HCT116 (cell line): ENCODE measurements around the gene AHI1. TPM values are rescaled to one million over a fixed set of nuclear protein-coding genes. Genes with fewer than 3 reads are reported as not detected.

Source experiments
- ATAC-seq: fragments of 200-7000 bp; cut with Tn5 transposase; 2 replicates; pipeline ENCODE4 v1.9.1; 2020; ENCODE audit warnings: mild to moderate bottlenecking, moderate library complexity
- BruUV-seq: library from RNA; stranded (reverse); fragments of 400-500 nt; replicated peaks from 2 replicates; lab custom pipeline; 2021; lab: Mats Ljungman, UMichigan
- CTCF ChIA-PET: fragments of 300-600 bp; sonication (Branson Sonifier 250); formaldehyde crosslinking; loops from one replicate; lab custom pipeline; 2021; ENCODE audit warnings: antibody characterized with exemption; lab: Charles Lee
- POLR2A ChIA-PET: fragments of 300-600, 350-600 bp; sonication (Branson Sonifier 250); formaldehyde crosslinking; loops from one replicate; lab custom pipeline; 2021; ENCODE audit warnings: antibody characterized with exemption; lab: Charles Lee
- RAD21 ChIA-PET, 2 experiments: fragments of 300-600 bp; sonication (Branson Sonifier 250); formaldehyde crosslinking; loops; one replicate each; lab custom pipeline; 2023; ENCODE audit warnings: low total read pairs in 2 of 2; ENCODE audit not compliant: uncharacterized antibody in 2 of 2, unreplicated experiment in 2 of 2, low non-redundant PET in 1 of 2; lab: Charles Lee
- DNase-seq: peaks from one replicate; pipeline ENCODE4 v3.0.0-alpha.2; 2010; ENCODE audit warnings: low read depth, low spot score
- H2AFZ ChIP-seq: fragments of 200-600 bp; shearing (Covaris generic), sonication (generic); 2 replicates; pipeline ENCODE4 v1.6.1; 2017; ENCODE audit warnings: low read depth, mixed run types, mixed read lengths, antibody characterized with exemption, low read length; ENCODE audit not compliant: poor library complexity, severe bottlenecking
- H3K27ac ChIP-seq: 2 replicates; pipeline ENCODE4 v1.5.1; 2012; ENCODE audit warnings: low read depth, low read length
- H3K27me3 ChIP-seq: fragments of 200-600 bp; sonication (generic); 2 replicates; pipeline ENCODE4 v1.6.1; 2016; ENCODE audit warnings: mixed run types, low read length, mixed read lengths; ENCODE audit not compliant: insufficient read depth
- H3K36me3 ChIP-seq, 2 experiments: fragments of 200-500 bp in 1 of 2; fragments of 200-600 bp in 1 of 2; sonication (Bioruptor generic) in 1 of 2; sonication (generic) in 1 of 2; 2 replicates each; pipeline versions ENCODE4 v1.5.1 to v1.6.1; 2014 to 2016; ENCODE audit warnings: low read length in 2 of 2, inconsistent platforms in 1 of 2, mixed read lengths in 1 of 2, mixed run types in 1 of 2; ENCODE audit not compliant: insufficient read depth in 2 of 2, control insufficient read depth in 1 of 2
- H3K4me1 ChIP-seq, 2 experiments: fragments of 200-600 bp in 1 of 2; sonication (generic) in 1 of 2; 2 replicates each; pipeline versions ENCODE4 v1.5.1 to v1.6.1; 2012 to 2017; ENCODE audit warnings: low read length in 2 of 2, inconsistent platforms in 1 of 2, mild to moderate bottlenecking in 1 of 2, mixed read lengths in 1 of 2, mixed run types in 1 of 2, moderate library complexity in 1 of 2; ENCODE audit not compliant: insufficient read depth in 2 of 2, control insufficient read depth in 1 of 2
- H3K4me2 ChIP-seq: fragments of 200-600 bp; sonication (generic); 2 replicates; pipeline ENCODE4 v1.6.1; 2017; ENCODE audit warnings: mixed run types, low read length, mixed read lengths
- H3K4me3 ChIP-seq, 2 experiments: fragments of 200-600 bp in 1 of 2; sonication (generic) in 1 of 2; replicated peaks in 1 of 2; 2 replicates each; pipeline ENCODE4 v1.5.1; 2011 to 2016; ENCODE audit warnings: low read length in 2 of 2, control low read depth in 1 of 2, low read depth in 1 of 2, mild to moderate bottlenecking in 1 of 2, mixed read lengths in 1 of 2, mixed run types in 1 of 2
- H3K79me2 ChIP-seq: fragments of 200-600 bp; sonication (generic); 2 replicates; pipeline ENCODE4 v1.6.1; 2017; ENCODE audit warnings: mild to moderate bottlenecking, mixed run types, low read length, moderate library complexity, mixed read lengths; ENCODE audit not compliant: insufficient read depth
- H3K9ac ChIP-seq: fragments of 200-600 bp; sonication (generic); 2 replicates; pipeline ENCODE4 v1.6.1; 2016; ENCODE audit warnings: low read length, mixed read lengths
- H3K9me2 ChIP-seq: fragments of 200-600 bp; sonication (generic), shearing (Covaris generic); 2 replicates; pipeline ENCODE4 v1.6.1; 2017; ENCODE audit warnings: mixed run types, mild to moderate bottlenecking, moderate library complexity; ENCODE audit not compliant: insufficient read depth
- H3K9me3 ChIP-seq, 2 experiments: fragments of 200-500 bp in 1 of 2; fragments of 200-600 bp in 1 of 2; sonication (Bioruptor generic) in 1 of 2; sonication (generic) in 1 of 2; 2 replicates each; pipeline ENCODE4 v1.6.1; 2014 to 2017; ENCODE audit warnings: low read length in 2 of 2, mixed read lengths in 2 of 2, inconsistent platforms in 1 of 2, low read depth in 1 of 2, mild to moderate bottlenecking in 1 of 2, mixed run types in 1 of 2, moderate library complexity in 1 of 2; ENCODE audit not compliant: control insufficient read depth in 1 of 2, insufficient read depth in 1 of 2
- H4K20me1 ChIP-seq: fragments of 200-600 bp; sonication (generic), shearing (Covaris generic); 2 replicates; pipeline ENCODE4 v1.6.1; 2017; ENCODE audit warnings: mixed run types, mild to moderate bottlenecking, moderate library complexity; ENCODE audit not compliant: insufficient read depth
- ATF3 ChIP-seq: IDR thresholded peaks from 2 replicates; pipeline ENCODE4 v1.6.1; 2012
- CBX3 ChIP-seq: IDR thresholded peaks from 2 replicates; pipeline ENCODE4 v1.6.1; 2012; ENCODE audit warnings: low read depth
- CEBPB ChIP-seq: IDR thresholded peaks from 2 replicates; pipeline ENCODE4 v1.6.1; 2012; ENCODE audit warnings: low read depth
- CTCF ChIP-seq, 3 experiments: fragments of 200-600 bp in 1 of 3; sonication (generic) in 1 of 3; IDR thresholded peaks in 2 of 3; conservative IDR thresholded peaks in 1 of 3; 2 replicates each; pipeline ENCODE4 v1.5.1; 2012 to 2017; ENCODE audit warnings: low read depth in 2 of 3, low read length in 2 of 3, antibody characterized with exemption in 1 of 3, borderline replicate concordance in 1 of 3, control low read depth in 1 of 3, mild to moderate bottlenecking in 1 of 3, mixed read lengths in 1 of 3, mixed run types in 1 of 3, moderate library complexity in 1 of 3; ENCODE audit not compliant: insufficient read depth in 1 of 3
- EGR1 ChIP-seq: IDR thresholded peaks from 2 replicates; pipeline ENCODE4 v1.6.1; 2012; ENCODE audit warnings: low read depth
- ELF1 ChIP-seq: IDR thresholded peaks from 2 replicates; pipeline ENCODE4 v1.6.1; 2012; ENCODE audit warnings: low read depth, borderline replicate concordance
- EZH2phosphoT487 ChIP-seq: fragments of 200-600 bp; IDR thresholded peaks from 2 replicates; pipeline ENCODE4 v1.6.1; 2018; ENCODE audit warnings: antibody characterized with exemption, borderline replicate concordance
- FOSL1 ChIP-seq: IDR thresholded peaks from 2 replicates; pipeline ENCODE4 v1.6.1; 2012; ENCODE audit warnings: low read depth
- MAX ChIP-seq: IDR thresholded peaks from 2 replicates; pipeline ENCODE4 v1.6.1; 2012
- RAD21 ChIP-seq: IDR thresholded peaks from 2 replicates; pipeline ENCODE4 v1.6.1; 2012; ENCODE audit warnings: low read depth, mild to moderate bottlenecking
- SIN3A ChIP-seq: IDR thresholded peaks from 2 replicates; pipeline ENCODE4 v1.6.1; 2012; ENCODE audit warnings: low read depth
- SP1 ChIP-seq: IDR thresholded peaks from 2 replicates; pipeline ENCODE4 v1.6.1; 2012; ENCODE audit warnings: low read depth
- SRF ChIP-seq: IDR thresholded peaks from 2 replicates; pipeline ENCODE4 v1.6.1; 2012; ENCODE audit warnings: low read depth
- YY1 ChIP-seq: IDR thresholded peaks from 2 replicates; pipeline ENCODE4 v1.6.1; 2011; ENCODE audit warnings: low read length, low read depth, moderate library complexity, mild to moderate bottlenecking; ENCODE audit not compliant: insufficient replicate concordance; ENCODE audit errors: extremely low read depth
- ZNF274 ChIP-seq: fragments of 200-500 bp; sonication (Bioruptor generic); IDR thresholded peaks from 2 replicates; pipeline ENCODE4 v1.6.1; 2014; ENCODE audit warnings: mild to moderate bottlenecking, low read depth, low read length, inconsistent platforms
- intact Hi-C: fragments of 100-400 bp; cut with micrococcal nuclease; formaldehyde crosslinking; loops from 2 replicates; pipeline ENCODE4 v1.10.0; 2022
- total RNA-seq: library from RNA; stranded (reverse); gene quantifications from one replicate; pipeline ENCODE4 v1.2.1, GENCODE V29; 2021; ENCODE audit not compliant: unreplicated experiment

The AHI1 gene
- total RNA-seq, 1 experiment from 2014 or later = 29.6 TPM

- no peak overlapping the region for H3K9ac ChIP-seq
- H3K4me1 ChIP-seq = no peaks in the 10 kb centered on the region
- H3K4me2 ChIP-seq = no peak overlapping the region
- no peak for TF ChIP-seq EZH2phosphoT487
- TF ChIP-seq MAX = no peak
- no peak for TF ChIP-seq CBX3
- no peak for TF ChIP-seq YY1
- no peak for TF ChIP-seq SP1
- no peak for TF ChIP-seq ELF1
- TF ChIP-seq SIN3A = no peak
- no peak for TF ChIP-seq FOSL1
- H4K20me1 ChIP-seq = no peaks in the 10 kb centered on the region
- H3K27me3 ChIP-seq = no peaks in the 10 kb centered on the region
- no peaks in the 10 kb centered on the region; the same call in 1 of the 2 replicates for H3K79me2 ChIP-seq
- DNase-seq (no peak), ATAC-seq (no peak)
- no TSS peak for BruUV-seq
- ChIA-PET CTCF (no interaction called here), RAD21 (no interaction called here), POLR2A (no interaction called here)
- intact Hi-C loops = no loop called here
- H3K36me3 ChIP-seq = peaks cover 0 to 34% of the 10 kb centered on the region in 2 experiments; a peak in 2 of 4 replicates
- H3K9me2 ChIP-seq = no peaks in the 10 kb centered on the region
- H2AFZ ChIP-seq = no peak overlapping the region
- no peak overlapping the region for H3K4me3 ChIP-seq
- H3K9me3 ChIP-seq = peaks cover 7 to 12% of the 10 kb centered on the region in 2 experiments; a peak in 3 of 4 replicates
- no peak overlapping the region for H3K27ac ChIP-seq
Measured at GRCh38 chr6:135479601-135480000, 17.9 kb downstream of the AHI1 start.

- H3K4me1 ChIP-seq = no peaks in the 10 kb centered on the region
- H3K27ac ChIP-seq = no peak overlapping the region
- no peaks in the 10 kb centered on the region for H4K20me1 ChIP-seq
- H3K79me2 ChIP-seq = no peaks in the 10 kb centered on the region; the same call in 1 of the 2 replicates
- no peak overlapping the region for H3K4me3 ChIP-seq
- no TSS peak for BruUV-seq
- no peak overlapping the region for H2AFZ ChIP-seq
- H3K9me3 ChIP-seq = peaks cover 7 to 12% of the 10 kb centered on the region in 2 experiments; a peak in 3 of 4 replicates
- ATAC-seq (no peak), DNase-seq (no peak)
- ChIA-PET POLR2A (no interaction called here), RAD21 (no interaction called here), CTCF (no interaction called here)
- H3K27me3 ChIP-seq = no peaks in the 10 kb centered on the region
- no peak overlapping the region for H3K4me2 ChIP-seq
- intact Hi-C loops = no loop called here
- H3K9ac ChIP-seq = no peak overlapping the region
- peaks cover 0 to 25% of the 10 kb centered on the region in 2 experiments; a peak in 2 of 4 replicates for H3K36me3 ChIP-seq
- no peaks in the 10 kb centered on the region for H3K9me2 ChIP-seq
- no peak for TF ChIP-seq SP1
- no peak for TF ChIP-seq YY1
- TF ChIP-seq RAD21 = no peak
- TF ChIP-seq ATF3 = no peak
- no peak for TF ChIP-seq EGR1
- no peak for TF ChIP-seq CBX3
- no peak for TF ChIP-seq ZNF274
- no peak for TF ChIP-seq ELF1
- TF ChIP-seq CEBPB = no peak
- no peak for TF ChIP-seq CTCF (IDR thresholded peaks at IDR 0.05 in 2 of 3, conservative IDR thresholded peaks at IDR 0.05 in 1 of 3; ENCODE audit: borderline replicate concordance in 1 of 3, insufficient read depth in 1 of 3, low read depth in 2 of 3, low read length in 2 of 3)
- TF ChIP-seq SRF = no peak
- no peak for TF ChIP-seq SIN3A
Measured at GRCh38 chr6:135478626-135479025, 18.9 kb downstream of the AHI1 start.
